Spinal cord (tissue), 10 donors: ENCODE results near the gene POLR1A. TPM values are rescaled to one million over a fixed set of nuclear protein-coding genes. Genes with fewer than 3 reads are reported as not detected.

Experiments
- DNase-seq, 6 donors: peaks; one replicate each; pipeline versions ENCODE4 v3.0.0 to v3.0.0-alpha.2; 2013 to 2015; ENCODE audit warnings: low spot score in 6 of 6, low read depth in 4 of 6
- H3K27ac ChIP-seq: one replicate; pipeline ENCODE4 v1.5.1; 2013; ENCODE audit warnings: low read depth, low read length, control low read depth
- H3K27me3 ChIP-seq: one replicate; pipeline ENCODE4 v1.6.1; 2013; ENCODE audit warnings: low read length; ENCODE audit not compliant: control insufficient read depth, insufficient read depth
- H3K36me3 ChIP-seq: one replicate; pipeline ENCODE4 v1.6.1; 2013; ENCODE audit warnings: low read length; ENCODE audit not compliant: control insufficient read depth, insufficient read depth
- H3K4me1 ChIP-seq: one replicate; pipeline ENCODE4 v1.6.1; 2013; ENCODE audit warnings: low read length; ENCODE audit not compliant: control insufficient read depth, insufficient read depth
- H3K4me3 ChIP-seq: one replicate; pipeline ENCODE4 v1.5.1; 2013; ENCODE audit warnings: low read depth, low read length, control low read depth
- H3K9me3 ChIP-seq: one replicate; pipeline ENCODE4 v1.6.1; 2013; ENCODE audit warnings: low read length; ENCODE audit not compliant: control insufficient read depth, insufficient read depth
- WGBS: methylation state at CpG from one replicate; pipeline ENCODE4 v1.1.5; 2013; ENCODE audit warnings: missing lambda C conversion rate; ENCODE audit not compliant: insufficient coverage; 5-methylcytosine and 5-hydroxymethylcytosine counted together
- polyA plus RNA-seq, 2 donors: library from polyadenylated mRNA; unstranded; fragments of 120-200 nt; gene quantifications; one replicate each; pipeline ENCODE4 v1.2.1, GENCODE V29; 2013; ENCODE audit not compliant: insufficient read length in 2 of 2
- total RNA-seq, 2 donors: library from RNA; depleted of rRNA in 1 of 2; stranded (reverse); fragments of 120-200 nt in 1 of 2; fragments of >200 nt in 1 of 2; gene quantifications; one replicate each; pipeline versions ENCODE4 v1.2.3 to v1.2.4, GENCODE V29; 2013 to 2014
- donor health status: healthy.

The POLR1A gene
- total and polyA plus RNA-seq, 4 donors: 11.1 to 22.4 (median 17.6) TPM

DNA sequence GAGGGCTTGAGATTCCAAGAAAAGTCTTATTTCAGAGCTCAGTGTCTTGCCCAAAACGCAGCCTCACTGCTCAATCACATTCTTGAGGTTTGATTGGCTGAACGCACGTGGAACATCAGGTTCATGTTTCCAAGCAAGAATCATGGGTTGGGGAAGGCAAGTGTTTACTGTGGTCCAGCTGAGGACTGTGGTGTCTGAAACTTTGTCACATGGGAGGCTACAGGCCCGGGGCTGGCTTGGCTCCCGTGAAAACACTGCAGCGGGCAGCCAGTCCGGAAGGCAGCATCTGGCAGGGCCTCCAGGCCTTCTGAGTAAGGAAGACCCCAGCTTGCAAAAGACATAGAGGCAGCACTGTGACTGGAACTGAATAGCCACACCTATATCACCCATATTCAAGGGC lies 84.7 kb downstream of the POLR1A start:
- Histone ChIP-seq H3K9me3 (no peaks in the 10 kb centered on the region), H3K27me3 (no peaks in the 10 kb centered on the region), H3K27ac (peak overlapping the region; percentile 53), H3K36me3 (peaks cover 17% of the 10 kb centered on the region), H3K4me1 (peaks cover 27% of the 10 kb centered on the region), H3K4me3 (no peak overlapping the region)
- DNase-seq: peak in 3 of 6 donors; percentile 19 to 75 (median 25)
- 43% methylated on average over 6 of the region's 7 CpGs for WGBS

DNA sequence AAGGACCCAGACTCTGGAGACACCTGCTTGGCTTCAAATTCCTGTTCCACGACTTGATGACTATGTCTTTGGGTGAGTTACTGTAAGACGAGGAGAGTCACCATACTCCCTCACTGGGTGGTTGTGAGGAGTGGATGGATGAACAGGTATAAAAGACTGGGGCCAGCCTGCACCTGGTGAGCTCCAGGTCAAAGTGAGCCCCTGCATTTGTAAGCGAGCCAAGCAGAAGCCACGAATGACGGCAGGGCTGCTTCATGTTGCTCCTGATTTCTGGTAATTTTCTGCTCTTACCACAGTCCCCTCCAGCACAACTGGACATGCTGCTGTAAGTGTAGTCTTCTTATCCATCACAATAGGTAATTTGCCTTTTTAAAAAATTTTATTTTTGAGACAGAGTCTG lies 86.6 kb downstream of the POLR1A start:
- H3K4me3 ChIP-seq: no peak overlapping the region
- no peak for DNase-seq
- H3K27me3 ChIP-seq: no peaks in the 10 kb centered on the region
- H3K9me3 ChIP-seq: peaks cover 3% of the 10 kb centered on the region
- H3K36me3 ChIP-seq: peaks cover 5% of the 10 kb centered on the region
- WGBS: 81% methylated on average over 5 of the region's 5 CpGs
- H3K27ac ChIP-seq: no peak overlapping the region
- peaks cover 20% of the 10 kb centered on the region for H3K4me1 ChIP-seq

DNA sequence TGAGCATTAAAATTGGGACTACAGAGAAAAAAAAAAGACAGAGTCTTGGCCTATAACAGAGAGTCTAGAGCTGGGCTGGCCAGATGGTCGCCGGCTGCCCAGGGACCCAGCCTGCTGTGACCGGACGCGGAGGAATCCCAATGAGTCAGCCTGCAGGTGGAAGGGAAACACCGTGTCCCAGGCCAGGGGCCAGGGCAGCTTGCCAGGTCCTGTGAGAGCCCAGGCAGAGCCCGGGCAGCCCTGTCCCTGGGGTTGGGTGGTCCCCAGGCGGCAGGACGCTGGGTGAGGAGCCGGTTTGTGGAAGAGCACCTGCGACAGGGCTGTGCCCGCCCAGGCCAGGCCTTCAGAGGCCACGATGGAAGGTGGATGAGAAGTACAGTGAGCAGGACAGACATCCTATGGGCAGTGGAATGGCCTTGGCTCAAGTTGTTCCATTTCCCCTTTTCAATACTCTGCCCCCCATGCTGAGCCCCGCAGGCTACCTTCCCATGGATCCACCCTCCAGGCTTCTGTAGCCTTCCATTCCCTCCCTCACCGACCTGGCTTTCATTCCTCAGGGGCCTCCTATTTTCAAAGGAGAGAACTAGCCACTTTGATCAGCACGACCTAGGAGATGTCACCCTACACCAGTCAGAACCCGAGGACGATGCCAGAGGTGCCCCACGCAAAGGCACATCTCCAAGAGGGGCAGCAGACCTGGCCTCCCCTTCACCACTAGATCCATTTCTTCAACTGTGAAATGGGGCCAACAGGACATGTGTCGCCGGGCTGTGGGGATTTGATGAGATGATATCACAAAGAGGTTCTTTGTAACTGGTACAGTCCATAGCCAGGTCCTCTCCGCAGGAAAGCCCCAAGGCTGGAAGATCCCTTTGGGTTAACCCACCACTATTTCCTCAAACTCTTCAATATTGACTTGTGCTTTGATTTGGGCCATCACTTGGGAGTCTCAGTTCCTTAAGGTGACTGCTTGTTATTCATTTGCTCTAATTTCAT lies 87.5 kb downstream of the POLR1A start:
- no peak overlapping the region for H3K27ac ChIP-seq
- WGBS: 63% methylated on average over 17 of the region's 22 CpGs
- peaks cover 3% of the 10 kb centered on the region for H3K36me3 ChIP-seq
- H3K9me3 ChIP-seq: peaks cover 3% of the 10 kb centered on the region
- H3K4me1 ChIP-seq: peaks cover 20% of the 10 kb centered on the region
- H3K27me3 ChIP-seq: no peaks in the 10 kb centered on the region
- no peak overlapping the region for H3K4me3 ChIP-seq
- no peak for DNase-seq

DNA sequence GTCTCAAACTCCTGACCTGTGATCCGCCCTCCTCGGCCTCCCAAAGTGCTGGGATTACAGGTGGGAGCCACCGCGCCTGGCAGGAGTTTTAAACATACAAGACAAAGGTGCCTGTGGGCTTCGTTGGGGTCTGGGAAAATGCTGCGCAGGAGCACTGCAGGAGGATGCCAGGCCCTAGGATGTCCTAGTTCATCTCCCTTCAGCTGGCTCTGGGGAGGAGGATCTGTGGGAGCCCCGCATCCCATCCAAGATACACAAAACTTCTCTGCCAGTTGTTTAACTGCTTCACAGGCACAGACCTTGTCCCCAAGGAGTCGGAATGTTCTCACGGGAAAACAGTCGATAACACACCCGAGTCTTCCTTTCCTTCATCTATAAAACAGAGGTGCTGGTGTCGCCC lies 89.1 kb downstream of the POLR1A start:
- no peak for DNase-seq
- Histone ChIP-seq H3K9me3 (peaks cover 3% of the 10 kb centered on the region), H3K4me1 (peaks cover 25% of the 10 kb centered on the region), H3K36me3 (no peaks in the 10 kb centered on the region), H3K27me3 (no peaks in the 10 kb centered on the region), H3K27ac (no peak overlapping the region), H3K4me3 (no peak overlapping the region)
- WGBS: 95% methylated on average over 9 of the region's 12 CpGs

DNA sequence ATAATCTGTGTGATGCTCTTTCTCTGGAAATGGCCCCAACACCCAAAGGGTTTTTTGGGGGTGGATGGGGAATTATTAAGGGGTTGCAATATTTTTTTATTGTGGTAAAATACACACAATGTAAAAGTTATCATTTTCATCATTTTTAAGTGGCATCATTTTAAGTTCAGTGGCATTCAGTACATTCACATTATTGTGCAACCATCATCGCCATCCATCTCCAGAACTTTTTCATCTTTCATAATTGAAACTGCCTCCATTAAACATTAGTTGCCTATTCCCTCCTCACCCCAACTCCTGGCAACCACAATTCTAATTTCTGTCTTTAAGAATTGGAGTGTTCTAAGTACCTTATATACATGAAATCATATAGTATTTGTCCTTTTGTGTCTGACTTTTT lies 90.0 kb downstream of the POLR1A start:
- Histone ChIP-seq H3K27me3 (no peaks in the 10 kb centered on the region), H3K9me3 (peaks cover 3% of the 10 kb centered on the region), H3K36me3 (no peaks in the 10 kb centered on the region), H3K4me3 (no peak overlapping the region), H3K27ac (no peak overlapping the region), H3K4me1 (peaks cover 20% of the 10 kb centered on the region)
- no peak for DNase-seq
- 100% methylated on average over 1 of the region's 1 CpG for WGBS

DNA sequence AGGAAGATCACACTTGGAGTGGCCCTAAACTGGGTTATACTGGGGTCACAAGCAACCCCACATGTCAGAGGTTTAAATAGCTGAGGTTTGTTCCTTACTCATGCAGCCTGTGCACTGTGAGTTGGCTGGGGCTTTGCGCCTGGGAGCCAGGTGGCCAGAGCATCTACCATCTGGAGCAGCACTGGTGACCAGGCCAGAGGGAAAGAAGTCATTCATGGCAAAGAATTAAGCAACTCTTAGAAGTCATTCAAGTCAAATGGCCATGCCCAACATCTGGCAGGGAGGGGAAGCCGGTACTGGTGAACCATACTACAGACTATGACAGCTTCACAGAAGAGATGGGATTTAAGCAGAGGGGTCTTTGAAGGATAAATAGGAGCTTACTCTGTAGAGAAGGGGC lies 90.7 kb downstream of the POLR1A start:
- Histone ChIP-seq H3K27me3 (no peaks in the 10 kb centered on the region), H3K36me3 (no peaks in the 10 kb centered on the region), H3K27ac (no peak overlapping the region), H3K4me1 (peaks cover 20% of the 10 kb centered on the region), H3K4me3 (no peak overlapping the region), H3K9me3 (peaks cover 3% of the 10 kb centered on the region)
- 88% methylated on average over 1 of the region's 2 CpGs for WGBS
- DNase-seq: no peak

DNA sequence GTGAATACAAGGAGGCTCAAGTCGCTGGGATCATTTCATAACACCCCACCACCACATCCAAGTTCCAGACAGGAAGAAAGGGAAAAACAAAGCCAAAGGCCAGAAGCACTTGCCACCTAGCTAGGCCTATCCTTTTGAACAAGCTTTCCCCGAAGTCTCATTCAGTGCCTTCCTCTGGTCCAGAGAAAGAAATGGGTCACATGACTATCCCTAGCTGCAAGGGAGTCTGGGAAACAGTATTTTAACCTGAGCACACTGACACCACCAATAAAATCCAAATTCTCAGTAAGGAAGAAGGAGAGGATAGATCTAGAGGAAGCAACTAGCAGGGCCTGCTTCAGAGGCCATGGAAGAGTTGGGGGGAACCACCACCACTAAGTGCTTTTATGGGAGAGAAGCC lies 91.2 kb downstream of the POLR1A start:
- H3K4me1 ChIP-seq: peaks cover 20% of the 10 kb centered on the region
- H3K27ac ChIP-seq: no peak overlapping the region
- no peaks in the 10 kb centered on the region for H3K36me3 ChIP-seq
- no peak for DNase-seq
- H3K9me3 ChIP-seq: peaks cover 3% of the 10 kb centered on the region
- no peaks in the 10 kb centered on the region for H3K27me3 ChIP-seq
- WGBS: 100% methylated on average over 1 of the region's 2 CpGs
- H3K4me3 ChIP-seq: no peak overlapping the region

DNA sequence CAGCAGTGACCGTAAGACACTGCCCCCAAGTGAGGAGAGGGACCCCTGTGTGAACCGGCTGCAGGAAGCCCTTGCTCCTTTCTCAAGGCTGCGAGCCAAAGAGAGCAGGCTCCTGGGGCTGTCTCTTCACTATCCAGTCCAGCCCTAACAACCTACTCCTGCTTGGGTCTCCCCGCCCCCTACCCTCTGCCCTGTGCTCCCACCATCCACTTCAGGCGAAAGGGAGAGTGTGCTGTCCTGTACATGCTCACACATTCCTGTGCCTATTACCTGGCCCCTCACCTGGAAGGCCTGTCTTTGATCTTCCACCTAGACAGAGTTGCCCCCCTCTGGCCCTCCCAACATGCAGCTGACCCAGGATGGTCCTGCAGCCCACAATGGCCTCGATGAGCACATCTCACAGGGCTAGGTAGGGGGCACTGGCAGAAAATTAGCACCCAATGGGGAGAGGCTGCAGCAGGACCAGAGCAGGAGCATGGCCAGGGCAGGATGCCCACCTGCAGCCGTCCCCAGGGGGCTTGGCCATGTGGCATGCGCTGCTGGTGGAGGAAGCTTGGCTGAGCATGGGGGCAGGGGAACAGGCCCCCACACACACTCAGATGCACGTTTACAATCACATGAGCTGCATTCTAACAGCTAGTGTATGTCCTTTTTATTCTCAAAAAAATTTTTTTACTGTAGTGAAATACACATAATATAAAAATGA lies 93.5 kb downstream of the POLR1A start:
- Histone ChIP-seq H3K4me3 (no peak overlapping the region), H3K36me3 (no peaks in the 10 kb centered on the region), H3K9me3 (peaks cover 3% of the 10 kb centered on the region), H3K27ac (no peak overlapping the region), H3K4me1 (peaks cover 14% of the 10 kb centered on the region), H3K27me3 (no peaks in the 10 kb centered on the region)
- DNase-seq: no peak
- 69% methylated on average over 7 of the region's 9 CpGs for WGBS

DNA sequence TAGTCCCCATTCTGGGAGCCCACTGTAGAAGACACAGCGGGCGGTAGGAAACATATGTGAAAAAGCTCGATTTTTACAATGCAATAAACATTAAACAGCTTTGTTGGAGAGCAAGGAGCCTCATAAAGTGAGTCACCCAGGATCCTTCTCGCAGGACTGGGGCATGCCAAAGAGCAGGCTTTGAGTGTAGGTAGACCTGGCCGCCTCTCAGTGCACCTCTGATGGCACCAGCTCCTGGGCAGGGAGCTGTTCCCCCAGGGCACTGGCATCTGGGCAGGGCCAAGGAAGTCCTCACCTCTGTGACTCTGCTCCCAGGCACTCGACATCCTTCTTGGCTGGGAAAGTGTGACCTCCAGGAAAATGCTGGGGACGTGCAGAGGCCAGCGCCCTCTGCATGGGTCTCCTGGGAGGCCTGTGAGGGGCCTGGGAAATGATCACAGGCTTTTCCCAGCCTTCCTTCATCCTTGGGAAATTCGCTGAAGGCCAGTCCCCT lies 94.2 kb downstream of the POLR1A start:
- H3K27ac ChIP-seq: no peak overlapping the region
- peaks cover 11% of the 10 kb centered on the region for H3K4me1 ChIP-seq
- H3K27me3 ChIP-seq: no peaks in the 10 kb centered on the region
- H3K36me3 ChIP-seq: no peaks in the 10 kb centered on the region
- no peak overlapping the region for H3K4me3 ChIP-seq
- 76% methylated on average over 5 of the region's 9 CpGs for WGBS
- no peak for DNase-seq
- H3K9me3 ChIP-seq: peaks cover 8% of the 10 kb centered on the region
